NCI-H446 treated with DMSO at 0.1 percent for 48 hours (cell line): ENCODE results near the gene GALNTL6.
"Not testable (repeated sequence)": the region's sequence is repeated elsewhere in the genome, so short reads cannot be mapped to it uniquely, and the experiment has no call there.

Experiments used
- DNase-seq: peaks from one replicate; lab custom pipeline; 2025; lab: John Stamatoyannopoulos, UW

Gene GALNTL6

GRCh38 chr4:172945611-172946010 is 1132.4 kb downstream of the GALNTL6 start:
- no peak for DNase-seq

GRCh38 chr4:172946503-172946902 is 1133.3 kb downstream of the GALNTL6 start:
- DNase-seq, result no peak

GRCh38 chr4:172947594-172947993 is 1134.4 kb downstream of the GALNTL6 start:
- DNase-seq, result no peak

- no peak for DNase-seq
Observed at GRCh38 chr4:172950990-172951389, 1137.8 kb downstream of the GALNTL6 start.

- DNase-seq, result no peak
Observed at GRCh38 chr4:172951679-172952451, 1138.7 kb downstream of the GALNTL6 start.

GRCh38 chr4:172953896-172954568 is 1140.8 kb downstream of the GALNTL6 start:
- no peak for DNase-seq

- not testable (repeated sequence) for DNase-seq
Observed at GRCh38 chr4:172956340-172956739, 1143.1 kb downstream of the GALNTL6 start.

- DNase-seq, result no peak
Observed at GRCh38 chr4:172957216-172957615, 1144.0 kb downstream of the GALNTL6 start.

- peak; percentile 57 for DNase-seq
Observed at GRCh38 chr4:172962564-172963353, 1149.6 kb downstream of the GALNTL6 start.

GRCh38 chr4:172963498-172964294 is 1150.5 kb downstream of the GALNTL6 start:
- DNase-seq, result no peak

GRCh38 chr4:172970189-172970588 is 1157.0 kb downstream of the GALNTL6 start:
- not testable (repeated sequence) for DNase-seq

GRCh38 chr4:172974586-172974985 is 1161.4 kb downstream of the GALNTL6 start:
- DNase-seq, result no peak

- DNase-seq, result no peak
Observed at GRCh38 chr4:172975651-172976229, 1162.5 kb downstream of the GALNTL6 start.

- DNase-seq, result not testable (repeated sequence)
Observed at GRCh38 chr4:172977491-172978041, 1164.4 kb downstream of the GALNTL6 start.

- DNase-seq, result no peak
Observed at GRCh38 chr4:172978848-172979247, 1165.6 kb downstream of the GALNTL6 start.

- DNase-seq, result no peak
Observed at GRCh38 chr4:172979332-172979731, 1166.1 kb downstream of the GALNTL6 start.

GRCh38 chr4:172980219-172980618 is 1167.0 kb downstream of the GALNTL6 start:
- DNase-seq, result no peak

- DNase-seq, result no peak
Observed at GRCh38 chr4:172982151-172982590, 1169.0 kb downstream of the GALNTL6 start.

GRCh38 chr4:172983014-172983413 is 1169.8 kb downstream of the GALNTL6 start:
- DNase-seq, result no peak

GRCh38 chr4:172983631-172984030 is 1170.4 kb downstream of the GALNTL6 start:
- no peak for DNase-seq

GRCh38 chr4:172985552-172985951 is 1172.3 kb downstream of the GALNTL6 start:
- DNase-seq, result no peak
